SU-DHL-6 (cell line): ENCODE measurements around the gene WNK1.

Experiments
- H2AFZ ChIP-seq: fragments of 200-600 bp; sonication (generic); 2 replicates; pipeline ENCODE4 v1.6.1; 2014; ENCODE audit warnings: low read depth, mild to moderate bottlenecking, moderate library complexity, mixed read lengths, antibody characterized with exemption, low read length; ENCODE audit not compliant: severe bottlenecking
- H3F3A ChIP-seq: fragments of 200-600 bp; shearing (Covaris generic); 2 replicates; pipeline ENCODE4 v1.6.0; 2016; ENCODE audit warnings: antibody characterized with exemption, mild to moderate bottlenecking; ENCODE audit not compliant: insufficient read depth
- H3K27ac ChIP-seq: fragments of 200-600 bp; sonication (generic); 2 replicates; pipeline ENCODE4 v1.5.1; 2016; ENCODE audit warnings: low read depth, mild to moderate bottlenecking, low read length, moderate library complexity, mixed read lengths
- H3K27me3 ChIP-seq: fragments of 200-600 bp; sonication (generic), shearing (Covaris generic); 2 replicates; pipeline ENCODE4 v1.6.0; 2014; ENCODE audit warnings: mild to moderate bottlenecking, low read length
- H3K36me3 ChIP-seq: fragments of 200-600 bp; sonication (generic); 2 replicates; pipeline ENCODE4 v1.6.1; 2014; ENCODE audit warnings: mild to moderate bottlenecking, low read length, mixed read lengths
- H3K4me2 ChIP-seq: fragments of 300-600, 200-600 bp; shearing (Covaris generic), sonication (generic); 2 replicates; pipeline ENCODE4 v1.6.0; 2014; ENCODE audit warnings: low read length, low read depth, mild to moderate bottlenecking; ENCODE audit not compliant: poor library complexity, severe bottlenecking
- H3K4me3 ChIP-seq: fragments of 200-600 bp; sonication (generic); 2 replicates; pipeline ENCODE4 v1.5.1; 2014; ENCODE audit warnings: antibody characterized with exemption, low read length, mild to moderate bottlenecking, mixed read lengths; ENCODE audit not compliant: insufficient read depth, poor library complexity, severe bottlenecking
- H3K79me2 ChIP-seq: fragments of 200-600 bp; sonication (generic); 2 replicates; pipeline ENCODE4 v1.6.1; 2014; ENCODE audit warnings: mild to moderate bottlenecking, low read length, moderate library complexity; ENCODE audit not compliant: insufficient read depth
- H3K9ac ChIP-seq: fragments of 200-600 bp; sonication (generic); 2 replicates; pipeline ENCODE4 v1.7.0; 2014; ENCODE audit warnings: mild to moderate bottlenecking, low read length
- H3K9me2 ChIP-seq: fragments of 200-600 bp; sonication (generic); replicated peaks from 2 replicates; pipeline ENCODE4 v1.6.1; 2014; ENCODE audit warnings: low read length; ENCODE audit not compliant: insufficient read depth
- H3K9me3 ChIP-seq: fragments of 200-600 bp; sonication (generic); 2 replicates; pipeline ENCODE4 v1.6.1; 2014; ENCODE audit warnings: low read length, mixed read lengths; ENCODE audit not compliant: insufficient read depth
- H4K20me1 ChIP-seq: fragments of 200-600 bp; sonication (generic); 2 replicates; pipeline ENCODE4 v1.6.1; 2014; ENCODE audit warnings: low read depth, mild to moderate bottlenecking, antibody characterized with exemption, low read length, moderate library complexity, mixed read lengths
- EZH2phosphoT487 ChIP-seq: fragments of 200-600 bp; sonication (generic), shearing (Covaris generic); conservative IDR thresholded peaks from 2 replicates; pipeline ENCODE4 v1.6.1; 2018; ENCODE audit warnings: mild to moderate bottlenecking, antibody characterized with exemption, low read length, moderate library complexity, mixed read lengths
- TF ChIP-seq, protein P1 (sequence below): fragments of 200-600 bp; sonication (generic); IDR thresholded peaks from one replicate; pipeline ENCODE4 v1.5.1; 2017; ENCODE audit warnings: antibody characterized with exemption, mild to moderate bottlenecking, low read length, moderate library complexity; ENCODE audit not compliant: insufficient read depth, poor library complexity, severe bottlenecking

The WNK1 gene

DNA sequence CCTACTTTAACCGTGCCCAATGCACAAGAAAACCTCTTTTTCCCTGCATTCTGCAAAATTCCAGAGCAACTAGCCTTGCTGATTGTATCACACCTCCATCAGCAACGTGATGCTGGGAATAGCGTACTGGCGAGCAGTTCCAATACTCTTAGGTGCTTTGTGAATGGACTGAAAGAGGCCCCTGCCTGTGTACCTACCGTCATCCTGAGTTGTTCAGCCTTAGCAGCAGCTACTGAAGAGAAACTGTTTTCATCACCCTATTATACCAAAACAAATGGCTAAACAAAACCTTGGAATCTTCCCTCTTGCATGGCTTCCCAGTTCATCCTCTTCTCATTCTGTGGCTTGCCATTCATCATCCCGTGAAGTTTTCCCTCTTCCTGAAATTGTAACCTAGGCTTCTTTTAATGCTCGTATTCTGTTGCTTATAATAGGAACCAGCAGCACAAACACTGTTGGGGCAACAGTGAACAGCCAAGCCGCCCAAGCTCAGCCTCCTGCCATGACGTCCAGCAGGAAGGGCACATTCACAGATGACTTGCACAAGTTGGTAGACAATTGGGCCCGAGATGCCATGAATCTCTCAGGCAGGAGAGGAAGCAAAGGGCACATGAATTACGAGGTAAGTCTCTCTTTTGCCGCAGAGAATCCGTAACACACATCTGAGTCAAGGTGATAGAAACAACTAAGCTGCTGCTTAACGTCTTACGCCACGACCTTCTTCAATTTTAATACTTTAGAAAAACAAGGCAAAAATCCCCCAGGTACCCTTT lies 155.2 kb downstream of the WNK1 start:
- Histone ChIP-seq H3K4me3 (no peak overlapping the region), H3K79me2 (no peaks in the 10 kb centered on the region), H3K27me3 (no peaks in the 10 kb centered on the region), H4K20me1 (no peaks in the 10 kb centered on the region), H3K9me3 (no peaks in the 10 kb centered on the region), H3K4me2 (no peak overlapping the region), H3K9me2 (no peaks in the 10 kb centered on the region), H3K36me3 (peaks cover 14% of the 10 kb centered on the region; the same call in 1 of the 2 replicates), H3F3A (peaks cover 19% of the 10 kb centered on the region; the same call in 1 of the 2 replicates), H3K9ac (no peak overlapping the region), H3K27ac (no peak overlapping the region), H2AFZ (no peak overlapping the region)
- no peak for TF ChIP-seq EZH2phosphoT487
- TF ChIP-seq, protein P1, sequence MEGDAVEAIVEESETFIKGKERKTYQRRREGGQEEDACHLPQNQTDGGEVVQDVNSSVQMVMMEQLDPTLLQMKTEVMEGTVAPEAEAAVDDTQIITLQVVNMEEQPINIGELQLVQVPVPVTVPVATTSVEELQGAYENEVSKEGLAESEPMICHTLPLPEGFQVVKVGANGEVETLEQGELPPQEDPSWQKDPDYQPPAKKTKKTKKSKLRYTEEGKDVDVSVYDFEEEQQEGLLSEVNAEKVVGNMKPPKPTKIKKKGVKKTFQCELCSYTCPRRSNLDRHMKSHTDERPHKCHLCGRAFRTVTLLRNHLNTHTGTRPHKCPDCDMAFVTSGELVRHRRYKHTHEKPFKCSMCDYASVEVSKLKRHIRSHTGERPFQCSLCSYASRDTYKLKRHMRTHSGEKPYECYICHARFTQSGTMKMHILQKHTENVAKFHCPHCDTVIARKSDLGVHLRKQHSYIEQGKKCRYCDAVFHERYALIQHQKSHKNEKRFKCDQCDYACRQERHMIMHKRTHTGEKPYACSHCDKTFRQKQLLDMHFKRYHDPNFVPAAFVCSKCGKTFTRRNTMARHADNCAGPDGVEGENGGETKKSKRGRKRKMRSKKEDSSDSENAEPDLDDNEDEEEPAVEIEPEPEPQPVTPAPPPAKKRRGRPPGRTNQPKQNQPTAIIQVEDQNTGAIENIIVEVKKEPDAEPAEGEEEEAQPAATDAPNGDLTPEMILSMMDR = no peak

DNA sequence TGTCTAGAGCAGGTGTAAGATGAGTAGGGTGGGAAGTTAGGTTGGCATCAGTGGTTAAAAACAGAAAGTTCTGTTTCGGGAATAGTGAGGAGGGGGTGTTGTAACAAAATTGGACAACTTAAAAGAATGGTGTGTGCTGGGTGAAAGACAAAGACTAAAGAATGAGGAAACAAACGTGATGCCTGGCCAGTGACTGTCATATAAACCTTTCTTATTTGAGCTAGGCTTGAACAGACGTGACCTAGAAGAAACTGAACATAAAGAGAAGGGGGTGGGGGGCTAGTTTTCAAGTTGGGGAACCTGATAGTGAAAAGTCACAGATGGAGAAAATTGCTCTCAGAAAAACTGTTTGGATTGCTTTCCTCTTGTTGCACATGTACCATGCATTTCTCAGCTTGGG lies 157.5 kb downstream of the WNK1 start:
- no peak overlapping the region for H3K4me3 ChIP-seq
- no peak overlapping the region for H3K27ac ChIP-seq
- H3K9me3 ChIP-seq = no peaks in the 10 kb centered on the region
- TF ChIP-seq, protein P1 = no peak
- TF ChIP-seq EZH2phosphoT487 = no peak
- peaks cover 10% of the 10 kb centered on the region; the same call in 1 of the 2 replicates for H3K36me3 ChIP-seq
- no peaks in the 10 kb centered on the region for H3K9me2 ChIP-seq
- no peaks in the 10 kb centered on the region for H4K20me1 ChIP-seq
- H3K79me2 ChIP-seq = no peaks in the 10 kb centered on the region
- no peak overlapping the region for H3K4me2 ChIP-seq
- H3F3A ChIP-seq = peaks cover 19% of the 10 kb centered on the region; the same call in 1 of the 2 replicates
- no peak overlapping the region for H3K9ac ChIP-seq
- no peak overlapping the region for H2AFZ ChIP-seq
- no peaks in the 10 kb centered on the region for H3K27me3 ChIP-seq

DNA sequence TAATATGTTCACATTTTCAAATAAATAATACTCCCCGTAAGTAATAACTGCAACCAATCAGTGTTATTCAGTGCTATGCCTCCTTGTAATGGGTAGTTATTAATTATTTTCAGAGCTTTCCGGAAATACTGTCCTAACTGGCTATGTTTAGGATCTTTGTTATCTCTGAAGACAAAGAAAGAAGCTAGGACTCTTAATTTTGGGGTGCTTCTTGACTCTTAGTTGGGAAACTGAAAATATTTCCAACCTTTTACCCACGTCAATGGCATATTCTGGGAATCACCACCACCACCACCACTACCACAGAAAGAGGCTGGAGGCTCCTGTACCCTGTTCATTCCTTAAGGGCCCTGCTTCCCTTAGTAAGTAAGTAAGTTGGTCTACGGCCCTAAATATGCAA lies 158.0 kb downstream of the WNK1 start:
- Histone ChIP-seq H3K4me3 (no peak overlapping the region), H3K27ac (no peak overlapping the region), H4K20me1 (no peaks in the 10 kb centered on the region), H2AFZ (no peak overlapping the region), H3K36me3 (peaks cover 10% of the 10 kb centered on the region; the same call in 1 of the 2 replicates), H3F3A (peaks cover 19% of the 10 kb centered on the region; the same call in 1 of the 2 replicates), H3K9me2 (no peaks in the 10 kb centered on the region), H3K79me2 (no peaks in the 10 kb centered on the region), H3K9ac (no peak overlapping the region), H3K27me3 (no peaks in the 10 kb centered on the region), H3K4me2 (no peak overlapping the region), H3K9me3 (no peaks in the 10 kb centered on the region)
- TF ChIP-seq EZH2phosphoT487 = no peak
- TF ChIP-seq, protein P1 = no peak
